ENCODE results near the gene AKR7A3. TPM values are rescaled to one million over a fixed set of nuclear protein-coding genes. Genes with fewer than 3 reads are reported as not detected.

The AKR7A3 gene
- total RNA-seq, 1 experiment from 2014 or later: 1.5 TPM

DNA sequence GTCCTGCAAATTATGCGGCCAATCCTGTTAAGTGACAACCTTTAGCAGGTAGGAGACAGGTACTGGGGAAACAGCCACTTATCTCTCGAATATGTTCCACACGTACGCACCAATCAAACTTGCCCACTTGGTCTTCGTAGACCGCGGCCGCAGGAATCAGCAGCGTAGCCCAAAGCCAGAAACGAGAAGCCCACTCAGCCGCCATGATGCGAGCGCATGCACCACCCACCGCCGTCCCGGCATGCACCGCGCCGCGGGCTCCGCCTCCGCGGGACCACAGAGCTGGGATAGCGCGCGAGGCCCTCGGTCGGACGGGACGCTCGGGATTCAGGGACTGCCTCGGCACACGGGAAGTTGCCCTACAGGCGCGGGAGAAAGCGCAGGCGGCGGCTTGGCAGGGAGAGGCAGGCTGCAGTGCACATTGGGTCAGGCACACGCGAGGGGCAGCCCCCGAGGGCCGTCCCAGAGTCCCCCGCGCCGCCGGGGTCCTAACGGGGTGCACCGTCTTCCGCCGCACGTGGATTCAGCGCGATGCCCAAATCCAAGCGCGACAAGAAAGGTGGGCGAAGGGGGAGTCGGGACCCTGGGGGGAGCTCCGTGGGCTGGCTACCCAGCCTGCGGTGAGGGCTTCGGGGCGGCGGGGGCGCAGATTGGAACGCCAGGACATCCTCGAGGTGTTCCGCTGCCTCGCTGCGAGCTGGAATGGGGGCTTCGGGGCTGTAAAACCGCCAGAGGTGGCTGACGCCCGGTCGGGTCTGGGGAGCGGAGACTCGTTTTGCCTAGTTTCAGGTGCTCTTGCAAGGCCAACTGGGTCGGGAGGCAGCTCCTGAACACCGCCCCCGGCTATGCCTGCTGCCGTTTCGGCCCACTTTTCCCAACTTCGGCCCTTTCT lies 37.0 kb downstream of the AKR7A3 start, which contains the start of the genes EMC1 and MRTO4 (continued):
- TF ChIP-seq E2F5 (CRISPR knock-in tag; IDR thresholded peaks at IDR 0.05): peak; percentile 83
- TF ChIP-seq ESRRA (CRISPR knock-in tag; IDR thresholded peaks at IDR 0.05; ENCODE audit: borderline replicate concordance): peak; percentile 22; the same call in 1 of the 2 replicates
- peak; percentile 88 for TF ChIP-seq TEAD4 (CRISPR knock-in tag; IDR thresholded peaks at IDR 0.05)
- peak; percentile 73; the same call in 1 of the 2 replicates for TF ChIP-seq ZNF281 (CRISPR knock-in tag; IDR thresholded peaks at IDR 0.05)
- peak; percentile 79; the same call in 1 of the 2 replicates for TF ChIP-seq SMAD4 (CRISPR knock-in tag; IDR thresholded peaks at IDR 0.05)
- no peak for TF ChIP-seq ZNF317 (CRISPR knock-in tag; IDR thresholded peaks at IDR 0.05; ENCODE audit: borderline replicate concordance, low read depth)
- peak; percentile 94; the same call in 1 of the 2 replicates for TF ChIP-seq ARID4B (CRISPR knock-in tag; IDR thresholded peaks at IDR 0.05; ENCODE audit: borderline replicate concordance)
- no peak for TF ChIP-seq NFE2L1 (CRISPR knock-in tag; IDR thresholded peaks at IDR 0.05)
- peak; percentile 86 for TF ChIP-seq MYBL2 (CRISPR knock-in tag; IDR thresholded peaks at IDR 0.05)
- no peak for TF ChIP-seq ATF6 (CRISPR knock-in tag; IDR thresholded peaks at IDR 0.05)
- TF ChIP-seq TEAD1 (CRISPR knock-in tag; IDR thresholded peaks at IDR 0.05): peak; percentile 80
- peak; percentile 91; the same call in 1 of the 2 replicates for TF ChIP-seq ZNF219 (CRISPR knock-in tag; IDR thresholded peaks at IDR 0.05; ENCODE audit: borderline replicate concordance)
- TF ChIP-seq ZNF416 (CRISPR knock-in tag; IDR thresholded peaks at IDR 0.05): 0 out of 2 replicates have a peak, but pooled peaks have one; percentile 74
- TF ChIP-seq ZNF512 (CRISPR knock-in tag; IDR thresholded peaks at IDR 0.05; ENCODE audit: borderline replicate concordance): no peak
- TF ChIP-seq HMGXB4 (CRISPR knock-in tag; IDR thresholded peaks at IDR 0.05): peak; percentile 80
- TF ChIP-seq EMX1 (CRISPR knock-in tag; IDR thresholded peaks at IDR 0.05): no peak
- peak; percentile 80; the same call in 1 of the 2 replicates for TF ChIP-seq ZNF232 (CRISPR knock-in tag; IDR thresholded peaks at IDR 0.05)
- no peak; the same call in 1 of the 2 replicates for TF ChIP-seq RELA (CRISPR knock-in tag; IDR thresholded peaks at IDR 0.05; ENCODE audit: borderline replicate concordance)
- peak; percentile 91 for TF ChIP-seq JUN (CRISPR knock-in tag; IDR thresholded peaks at IDR 0.05)
- TF ChIP-seq NFYB (CRISPR knock-in tag; conservative IDR thresholded peaks at IDR 0.05; ENCODE audit: low read depth): no peak
- TF ChIP-seq FOXK1 (CRISPR knock-in tag; IDR thresholded peaks at IDR 0.05): peak; percentile 78; the same call in 1 of the 2 replicates
- TF ChIP-seq NFATC4 (CRISPR knock-in tag; IDR thresholded peaks at IDR 0.05): peak; percentile 79
- no peak for TF ChIP-seq IRF2 (CRISPR knock-in tag; IDR thresholded peaks at IDR 0.05; ENCODE audit: borderline replicate concordance, low read depth)
- TF ChIP-seq USF1 (CRISPR knock-in tag; IDR thresholded peaks at IDR 0.05): peak; percentile 83
